AG04449 (cell line): Measurements from ENCODE around the gene NFAT5.

ENCODE experiments used
- CTCF ChIA-PET: fragments of 350-600 bp; formaldehyde crosslinking; extraction: SDS; loops from one replicate; lab custom pipeline; 2021; ENCODE audit warnings: antibody characterized with exemption; lab: Yijun Ruan, JAX
- POLR2A ChIA-PET: fragments of 400-600, 350-600 bp; formaldehyde crosslinking; extraction: SDS; loops from one replicate; lab custom pipeline; 2020; ENCODE audit warnings: antibody characterized with exemption, inconsistent platforms; lab: Yijun Ruan, JAX
- DNase-seq: peaks from one replicate; pipeline ENCODE4 v3.0.0-alpha.2; 2010; ENCODE audit warnings: low read depth, low spot score
- H3K4me3 ChIP-seq: 2 replicates; pipeline ENCODE4 v1.5.1; 2011; ENCODE audit warnings: low read depth, mild to moderate bottlenecking, control low read depth, low read length
- CTCF ChIP-seq: IDR thresholded peaks from one replicate; pipeline ENCODE4 v1.5.1; 2011; ENCODE audit warnings: mild to moderate bottlenecking, moderate library complexity, low read length, control low read depth, inconsistent platforms; ENCODE audit not compliant: insufficient read depth; ENCODE audit errors: missing control alignments

NFAT5 gene

GRCh38 chr16:69672998-69673713, 107.4 kb downstream of the NFAT5 start:
- no peak for TF ChIP-seq CTCF
- no peak for DNase-seq
- POLR2A ChIA-PET = no interaction called here
- CTCF ChIA-PET = interaction anchor here (0.9 to 1.8 kb wide), 4 partner anchors 10 to 277 kb away, joined by 3 to 6 read pairs (median 4); no protein-coding TSS in a partner anchor
- no peak overlapping the region for H3K4me3 ChIP-seq

- DNase-seq = no peak
- CTCF ChIA-PET = interaction anchor here (1.3 kb wide), 1 partner anchor 284 kb away, joined by 4 read pairs; no protein-coding TSS in a partner anchor
- H3K4me3 ChIP-seq = no peak overlapping the region
- no peak for TF ChIP-seq CTCF
- POLR2A ChIA-PET = no interaction called here
Measured at GRCh38 chr16:69680358-69680757, 114.6 kb downstream of the NFAT5 start.

- no peak overlapping the region for H3K4me3 ChIP-seq
- TF ChIP-seq CTCF = no peak
- POLR2A ChIA-PET = no interaction called here
- no peak for DNase-seq
- CTCF ChIA-PET = no interaction called here
Measured at GRCh38 chr16:69688589-69688988, 122.8 kb downstream of the NFAT5 start.

- POLR2A ChIA-PET = no interaction called here
- no peak overlapping the region for H3K4me3 ChIP-seq
- DNase-seq = no peak
- TF ChIP-seq CTCF = no peak
- CTCF ChIA-PET = interaction anchor here (1.1 kb wide), 1 partner anchor 8 kb away, joined by 3 read pairs; no protein-coding TSS in a partner anchor
Measured at GRCh38 chr16:69691980-69692911, 126.5 kb downstream of the NFAT5 start.

- no peak for TF ChIP-seq CTCF
- ChIA-PET CTCF (interaction anchor here (1.4 kb wide), 1 partner anchor 298 kb away, joined by 3 read pairs; no protein-coding TSS in a partner anchor), POLR2A (no interaction called here)
- no peak overlapping the region for H3K4me3 ChIP-seq
- DNase-seq = no peak
Measured at GRCh38 chr16:69693916-69694315, 128.2 kb downstream of the NFAT5 start.
